AG10803 (cell line): ENCODE data around the gene KLF16.

Source experiments
- DNase-seq: peaks from one replicate; pipeline ENCODE4 v3.0.0; 2010; ENCODE audit warnings: low read depth
- H3K4me3 ChIP-seq: 2 replicates; pipeline ENCODE4 v1.5.1; 2011; ENCODE audit warnings: mild to moderate bottlenecking, low read length, control low read depth
- CTCF ChIP-seq: conservative IDR thresholded peaks from 2 replicates; pipeline ENCODE4 v1.5.1; 2011; ENCODE audit warnings: mild to moderate bottlenecking, low read length, control low read depth, inconsistent platforms

KLF16 gene

GRCh38 chr19:1833540-1833939 lies 29.8 kb downstream of the KLF16 start:
- no peak for DNase-seq
- H3K4me3 ChIP-seq, result no peak overlapping the region
- TF ChIP-seq CTCF, result no peak

- no peak overlapping the region for H3K4me3 ChIP-seq
- no peak for TF ChIP-seq CTCF
- no peak for DNase-seq
These were observed 31.2 kb downstream of the KLF16 start for GRCh38 chr19:1832046-1832663.

- no peak for TF ChIP-seq CTCF
- H3K4me3 ChIP-seq, result no peak overlapping the region
- no peak for DNase-seq
These were observed 32.4 kb downstream of the KLF16 start for GRCh38 chr19:1830978-1831377.

GRCh38 chr19:1830568-1830967 lies 32.8 kb downstream of the KLF16 start:
- no peak for DNase-seq
- no peak for TF ChIP-seq CTCF
- no peak overlapping the region for H3K4me3 ChIP-seq

- no peak for DNase-seq
- no peak overlapping the region for H3K4me3 ChIP-seq
- no peak for TF ChIP-seq CTCF
These were observed 33.4 kb downstream of the KLF16 start for GRCh38 chr19:1829958-1830357.

GRCh38 chr19:1828279-1829238 lies 34.8 kb downstream of the KLF16 start:
- no peak for TF ChIP-seq CTCF
- no peak for DNase-seq
- H3K4me3 ChIP-seq, result no peak overlapping the region
